ENCODE measurements around the gene TRMU. TPM values are rescaled to one million over a fixed set of nuclear protein-coding genes. Genes with fewer than 3 reads are reported as not detected.

TRMU gene
- total RNA-seq, 1 donor from 2014 or later, result 70.1 TPM

DNA sequence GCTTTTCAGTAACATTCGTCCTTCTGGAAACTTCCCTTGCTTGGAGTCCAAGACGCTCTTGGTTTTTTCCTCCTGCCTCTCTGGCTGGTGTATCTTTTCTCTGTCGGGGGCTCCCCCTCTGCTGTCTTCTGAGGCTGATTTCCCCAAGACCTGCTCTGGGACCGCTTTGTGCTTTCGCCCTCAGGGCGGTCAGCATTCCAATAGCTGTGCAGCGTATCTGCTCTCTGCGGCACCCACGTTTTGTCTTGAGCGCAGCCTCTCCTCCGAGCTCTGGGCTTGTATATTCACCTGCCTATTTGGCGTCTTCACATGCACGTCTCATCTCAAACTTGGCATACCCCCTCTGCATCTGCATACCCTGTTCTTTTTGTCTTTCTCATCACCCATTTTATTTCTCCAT, 36.4 kb upstream of the TRMU start:
- no peak overlapping the region for H3K4me3 ChIP-seq
- no peak overlapping the region for H2AFZ ChIP-seq (replicated peaks)

DNA sequence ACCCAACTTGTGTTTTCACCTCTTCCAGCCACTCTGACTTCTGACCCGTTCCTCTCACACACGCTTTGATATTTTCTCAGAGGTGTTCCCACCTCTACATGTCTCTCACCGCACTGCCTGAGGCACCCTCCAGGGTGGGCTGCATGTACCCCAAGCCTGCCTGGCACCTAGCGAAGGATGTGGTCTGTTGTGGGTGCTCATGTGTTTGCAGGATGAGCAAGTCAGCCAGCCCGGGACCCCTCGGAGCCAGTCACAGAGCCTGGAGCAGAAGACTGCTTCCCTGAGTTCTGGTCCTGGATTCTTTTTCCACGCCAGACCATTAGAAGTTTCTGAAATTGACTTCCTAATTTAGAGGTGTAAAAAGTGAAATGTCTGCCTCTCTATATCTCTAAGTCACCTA, 35.0 kb upstream of the TRMU start:
- no peak overlapping the region for H3K27ac ChIP-seq
- no peaks in the 10 kb centered on the region for H3K9me3 ChIP-seq (ENCODE audit: low read depth)
- TF ChIP-seq EZH2phosphoT487 (IDR thresholded peaks at IDR 0.05) (no peak), EZH2 (IDR thresholded peaks at IDR 0.05) (no peak)
- TF ChIP-seq, protein P1, sequence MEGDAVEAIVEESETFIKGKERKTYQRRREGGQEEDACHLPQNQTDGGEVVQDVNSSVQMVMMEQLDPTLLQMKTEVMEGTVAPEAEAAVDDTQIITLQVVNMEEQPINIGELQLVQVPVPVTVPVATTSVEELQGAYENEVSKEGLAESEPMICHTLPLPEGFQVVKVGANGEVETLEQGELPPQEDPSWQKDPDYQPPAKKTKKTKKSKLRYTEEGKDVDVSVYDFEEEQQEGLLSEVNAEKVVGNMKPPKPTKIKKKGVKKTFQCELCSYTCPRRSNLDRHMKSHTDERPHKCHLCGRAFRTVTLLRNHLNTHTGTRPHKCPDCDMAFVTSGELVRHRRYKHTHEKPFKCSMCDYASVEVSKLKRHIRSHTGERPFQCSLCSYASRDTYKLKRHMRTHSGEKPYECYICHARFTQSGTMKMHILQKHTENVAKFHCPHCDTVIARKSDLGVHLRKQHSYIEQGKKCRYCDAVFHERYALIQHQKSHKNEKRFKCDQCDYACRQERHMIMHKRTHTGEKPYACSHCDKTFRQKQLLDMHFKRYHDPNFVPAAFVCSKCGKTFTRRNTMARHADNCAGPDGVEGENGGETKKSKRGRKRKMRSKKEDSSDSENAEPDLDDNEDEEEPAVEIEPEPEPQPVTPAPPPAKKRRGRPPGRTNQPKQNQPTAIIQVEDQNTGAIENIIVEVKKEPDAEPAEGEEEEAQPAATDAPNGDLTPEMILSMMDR (IDR thresholded peaks at IDR 0.05), result no peak
- no peak overlapping the region for H3K4me3 ChIP-seq
- H3K4me2 ChIP-seq, result no peak overlapping the region
- H3K36me3 Mint-ChIP-seq, result peaks cover 33% of the 10 kb centered on the region
- H3K9me3 Mint-ChIP-seq, result no peaks in the 10 kb centered on the region
- peaks cover 21% of the 10 kb centered on the region for H4K20me1 ChIP-seq (ENCODE audit: low read depth)
- H3K27me3 ChIP-seq, result no peaks in the 10 kb centered on the region
- no peak overlapping the region for H3K9ac ChIP-seq
- H3K4me1 ChIP-seq, result peaks cover 15% of the 10 kb centered on the region
- peaks cover 80% of the 10 kb centered on the region for H3K79me2 ChIP-seq (ENCODE audit: low read depth)
- DNase-seq (ENCODE audit: low spot score), result no peak
- no peaks in the 10 kb centered on the region for H3K27me3 Mint-ChIP-seq (ENCODE audit: insufficient read depth, low read depth)
- H3K4me3 Mint-ChIP-seq, result no peak overlapping the region
- H3F3A ChIP-seq (ENCODE audit: low read depth), result peaks cover 9% of the 10 kb centered on the region
- peaks cover 3% of the 10 kb centered on the region for H3K36me3 ChIP-seq
- no peak overlapping the region for H2AFZ ChIP-seq (replicated peaks)
- no peak overlapping the region for H3K27ac Mint-ChIP-seq
- peaks cover 30% of the 10 kb centered on the region for H3K4me1 Mint-ChIP-seq

More for the DNA sequence above, 36.4 kb upstream of the TRMU start:
- H3K4me2 ChIP-seq, result peak overlapping the region; percentile 14
- Mint-ChIP-seq H3K27me3 (ENCODE audit: insufficient read depth, low read depth) (peaks cover 3% of the 10 kb centered on the region), H3K9me3 (no peaks in the 10 kb centered on the region), H3K4me1 (peaks cover 36% of the 10 kb centered on the region), H3K36me3 (peaks cover 27% of the 10 kb centered on the region), H3K27ac (no peak overlapping the region), H3K4me3 (peak overlapping the region; percentile 94)
- no peaks in the 10 kb centered on the region for H3K27me3 ChIP-seq
- H4K20me1 ChIP-seq (ENCODE audit: low read depth), result peaks cover 20% of the 10 kb centered on the region
- H3K4me1 ChIP-seq, result peaks cover 15% of the 10 kb centered on the region
- peaks cover 3% of the 10 kb centered on the region for H3K36me3 ChIP-seq
- TF ChIP-seq EZH2 (IDR thresholded peaks at IDR 0.05) (no peak), EZH2phosphoT487 (IDR thresholded peaks at IDR 0.05) (no peak)
- TF ChIP-seq, protein P1 (IDR thresholded peaks at IDR 0.05), result no peak
- no peaks in the 10 kb centered on the region for H3K9me3 ChIP-seq (ENCODE audit: low read depth)
- no peak for DNase-seq (ENCODE audit: low spot score)
- H3K27ac ChIP-seq, result no peak overlapping the region
- peaks cover 9% of the 10 kb centered on the region for H3F3A ChIP-seq (ENCODE audit: low read depth)
- no peak overlapping the region for H3K9ac ChIP-seq
- H3K79me2 ChIP-seq (ENCODE audit: low read depth), result peaks cover 67% of the 10 kb centered on the region

DNA sequence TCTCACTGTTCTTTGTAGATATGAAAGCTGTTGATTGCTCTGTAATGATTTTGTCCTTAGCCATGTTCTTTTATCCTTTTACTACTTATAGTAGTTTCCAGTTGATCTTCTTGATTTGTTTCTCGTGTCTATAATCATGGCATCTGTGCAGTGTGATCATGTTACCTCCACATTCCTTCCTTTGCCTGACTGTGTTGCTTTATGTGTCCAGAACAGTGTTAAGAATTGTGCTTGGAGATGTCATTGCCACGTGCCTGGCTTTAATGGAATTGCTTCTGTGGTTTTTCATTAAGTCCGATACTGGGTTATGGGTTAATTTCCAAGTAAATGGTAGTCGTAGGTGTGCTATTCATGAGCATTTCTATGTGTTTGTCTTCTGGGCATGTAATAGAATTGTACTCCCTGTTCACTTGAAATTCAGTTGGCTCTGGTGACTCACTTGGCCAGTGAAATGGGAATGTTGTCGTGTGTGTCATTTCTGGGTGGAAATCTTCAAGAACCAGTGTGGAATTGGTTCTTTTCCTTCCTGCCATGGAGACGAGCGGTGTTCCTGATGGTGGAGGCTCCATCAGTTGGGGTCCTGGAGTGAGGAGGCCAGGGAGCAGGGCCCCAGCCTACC, 32.1 kb upstream of the TRMU start:
- no peak overlapping the region for H3K4me3 Mint-ChIP-seq
- peaks cover 95% of the 10 kb centered on the region for H3K79me2 ChIP-seq (ENCODE audit: low read depth)
- no peak for TF ChIP-seq EZH2phosphoT487 (IDR thresholded peaks at IDR 0.05)
- TF ChIP-seq, protein P1 (IDR thresholded peaks at IDR 0.05), result no peak
- TF ChIP-seq EZH2 (IDR thresholded peaks at IDR 0.05), result no peak
- no peak overlapping the region for H2AFZ ChIP-seq (replicated peaks)
- no peaks in the 10 kb centered on the region for H3K27me3 ChIP-seq
- DNase-seq (ENCODE audit: low spot score), result no peak
- H3K27ac ChIP-seq, result no peak overlapping the region
- H3K9me3 ChIP-seq (ENCODE audit: low read depth), result no peaks in the 10 kb centered on the region
- peaks cover 41% of the 10 kb centered on the region for H3K36me3 Mint-ChIP-seq
- no peaks in the 10 kb centered on the region for H3K9me3 Mint-ChIP-seq
- H4K20me1 ChIP-seq (ENCODE audit: low read depth), result peaks cover 36% of the 10 kb centered on the region
- no peaks in the 10 kb centered on the region for H3F3A ChIP-seq (ENCODE audit: low read depth)
- no peak overlapping the region for H3K4me2 ChIP-seq
- H3K27ac Mint-ChIP-seq, result no peak overlapping the region
- H3K4me1 ChIP-seq, result peaks cover under 1% of the 10 kb centered on the region
- H3K36me3 ChIP-seq, result peaks cover 3% of the 10 kb centered on the region
- H3K9ac ChIP-seq, result no peak overlapping the region
- peaks cover 16% of the 10 kb centered on the region for H3K4me1 Mint-ChIP-seq
- no peaks in the 10 kb centered on the region for H3K27me3 Mint-ChIP-seq (ENCODE audit: insufficient read depth, low read depth)
- no peak overlapping the region for H3K4me3 ChIP-seq

Data from neural progenitor cell (in vitro differentiated cells).